Gastroesophageal sphincter (tissue), 4 donors: ENCODE results near the gene FHOD3. TPM values are rescaled to one million over a fixed set of nuclear protein-coding genes. Genes with fewer than 3 reads are reported as not detected.
A peak's percentile ranks its signal among the peaks of the same experiment; 100 is the strongest.

Source experiments
- ATAC-seq: fragments of 150-250 bp; one replicate; pipeline ENCODE4 v1.9.1; 2016; ENCODE audit warnings: mild to moderate bottlenecking, moderate library complexity
- H3K27ac ChIP-seq, 4 donors: fragments of 200-600 bp; sonication (generic) in 3 of 4; 1 replicate in 3 of 4; 2 replicates in 1 of 4; pipeline ENCODE4 v1.5.1; 2016 to 2019
- H3K27me3 ChIP-seq: fragments of 200-600 bp; sonication (generic); one replicate; pipeline ENCODE4 v1.5.1; 2019
- H3K36me3 ChIP-seq, 2 donors: fragments of 200-600 bp; sonication (generic); one replicate each; pipeline ENCODE4 v1.5.1; 2019; ENCODE audit warnings: control low read depth in 1 of 2
- H3K4me1 ChIP-seq, 3 donors: fragments of 200-600 bp; sonication (generic); 1 replicate in 2 of 3; 2 replicates in 1 of 3; pipeline ENCODE4 v1.5.1; 2016 to 2019; ENCODE audit warnings: control low read depth in 2 of 3
- H3K4me3 ChIP-seq, 2 donors: fragments of 200-600 bp; sonication (generic); one replicate each; pipeline ENCODE4 v1.5.1; 2019; ENCODE audit warnings: mild to moderate bottlenecking in 1 of 2, moderate library complexity in 1 of 2
- H3K9me3 ChIP-seq, 3 donors: fragments of 200-600 bp; sonication (generic); one replicate each; pipeline ENCODE4 v1.5.1; 2017 to 2019; ENCODE audit warnings: control low read depth in 2 of 3
- EP300 ChIP-seq: sonication (generic); formaldehyde crosslinking; IDR thresholded peaks from one replicate; pipeline ENCODE4 v1.6.1; 2017; ENCODE audit warnings: antibody characterized with exemption, mild to moderate bottlenecking
- POLR2A ChIP-seq, 2 donors: fragments of 450-650 bp; IDR thresholded peaks; one replicate each; pipeline ENCODE4 v1.6.1; 2017; ENCODE audit warnings: antibody characterized with exemption in 2 of 2, mild to moderate bottlenecking in 2 of 2, moderate library complexity in 1 of 2
- POLR2AphosphoS5 ChIP-seq: sonication (generic); formaldehyde crosslinking; IDR thresholded peaks from one replicate; pipeline ENCODE4 v1.6.1; 2017; ENCODE audit warnings: antibody characterized with exemption
- WGBS, 2 donors: methylation state at CpG; one replicate each; pipeline ENCODE4 v1.1.5; 2018; ENCODE audit warnings: low coverage in 1 of 2; 5-methylcytosine and 5-hydroxymethylcytosine counted together
- total RNA-seq, 4 donors: library from RNA; depleted of rRNA; stranded (reverse); fragments of >200 nt; gene quantifications; one replicate each; pipeline ENCODE4 v1.1.0, GENCODE V29; 2016
- TF ChIP-seq, protein P1 (sequence below), 4 experiments: fragments of 200-600 bp in 2 of 4; fragments of 450-650 bp in 2 of 4; sonication (generic) in 1 of 4; IDR thresholded peaks; one replicate each; pipeline ENCODE4 v1.5.1; 2017 to 2019; ENCODE audit warnings: antibody characterized with exemption in 4 of 4, mild to moderate bottlenecking in 2 of 4, moderate library complexity in 2 of 4

The FHOD3 gene
- total RNA-seq, 4 donors from 2014 or later: 18.4 to 36.7 (median 30.4) TPM

DNA sequence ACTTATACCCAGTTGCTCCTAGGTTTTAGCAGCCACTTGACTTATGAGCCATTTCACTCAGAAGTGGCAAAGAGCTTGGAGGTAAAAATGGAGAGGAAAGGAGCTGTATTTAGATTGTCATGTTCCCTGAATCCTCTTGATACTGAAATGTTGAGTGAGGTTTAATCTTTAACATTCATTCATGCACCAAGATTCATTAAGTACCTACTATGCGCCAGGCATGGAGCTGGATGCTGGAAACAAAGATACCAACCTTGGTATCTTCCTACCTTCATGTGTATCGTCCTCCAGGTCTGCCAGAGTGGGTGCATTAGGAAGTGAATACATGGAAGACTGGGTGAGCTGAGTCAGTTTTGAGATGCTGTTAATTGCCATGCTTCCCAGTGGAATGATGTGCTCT is 507.6 kb downstream of the FHOD3 start:
- ATAC-seq: no peak
- H3K4me1 ChIP-seq: peaks cover 0 to 6% (median 0%) of the 10 kb centered on the region in 3 donors
- H3K36me3 ChIP-seq: peaks cover 3 to 83% of the 10 kb centered on the region in 2 donors
- no peaks in the 10 kb centered on the region for H3K9me3 ChIP-seq
- no peaks in the 10 kb centered on the region for H3K27me3 ChIP-seq
- WGBS, 2 donors: 92 to 100% methylated on average over 1 to 2 of the region's 2 CpGs
- TF ChIP-seq POLR2A (IDR thresholded peaks at IDR 0.05): no peak
- TF ChIP-seq EP300: no peak
- TF ChIP-seq, protein P1, sequence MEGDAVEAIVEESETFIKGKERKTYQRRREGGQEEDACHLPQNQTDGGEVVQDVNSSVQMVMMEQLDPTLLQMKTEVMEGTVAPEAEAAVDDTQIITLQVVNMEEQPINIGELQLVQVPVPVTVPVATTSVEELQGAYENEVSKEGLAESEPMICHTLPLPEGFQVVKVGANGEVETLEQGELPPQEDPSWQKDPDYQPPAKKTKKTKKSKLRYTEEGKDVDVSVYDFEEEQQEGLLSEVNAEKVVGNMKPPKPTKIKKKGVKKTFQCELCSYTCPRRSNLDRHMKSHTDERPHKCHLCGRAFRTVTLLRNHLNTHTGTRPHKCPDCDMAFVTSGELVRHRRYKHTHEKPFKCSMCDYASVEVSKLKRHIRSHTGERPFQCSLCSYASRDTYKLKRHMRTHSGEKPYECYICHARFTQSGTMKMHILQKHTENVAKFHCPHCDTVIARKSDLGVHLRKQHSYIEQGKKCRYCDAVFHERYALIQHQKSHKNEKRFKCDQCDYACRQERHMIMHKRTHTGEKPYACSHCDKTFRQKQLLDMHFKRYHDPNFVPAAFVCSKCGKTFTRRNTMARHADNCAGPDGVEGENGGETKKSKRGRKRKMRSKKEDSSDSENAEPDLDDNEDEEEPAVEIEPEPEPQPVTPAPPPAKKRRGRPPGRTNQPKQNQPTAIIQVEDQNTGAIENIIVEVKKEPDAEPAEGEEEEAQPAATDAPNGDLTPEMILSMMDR (IDR thresholded peaks at IDR 0.05): no peak
- TF ChIP-seq POLR2AphosphoS5: no peak
- no peak overlapping the region for H3K4me3 ChIP-seq
- no peak overlapping the region for H3K27ac ChIP-seq

DNA sequence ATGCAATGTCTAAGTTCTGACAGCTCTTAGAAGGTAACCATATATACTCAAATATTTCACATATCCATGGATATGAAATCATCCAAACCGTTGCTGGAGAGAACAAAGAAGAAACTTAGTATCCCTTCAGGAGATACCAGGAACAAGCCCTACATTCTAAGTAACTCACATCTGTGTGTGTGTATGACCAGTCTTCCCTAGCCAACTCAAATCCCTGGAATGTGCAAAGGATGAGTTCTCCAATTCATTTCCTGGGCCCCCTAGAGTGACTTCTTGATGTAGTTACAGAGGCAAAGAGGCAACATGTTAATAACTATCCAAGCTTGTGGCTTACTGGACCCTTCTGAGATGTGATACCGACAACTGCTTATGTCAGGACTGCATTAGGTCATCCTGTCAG is 511.2 kb downstream of the FHOD3 start:
- TF ChIP-seq, protein P1 (IDR thresholded peaks at IDR 0.05): no peak
- TF ChIP-seq POLR2AphosphoS5: no peak
- TF ChIP-seq EP300: no peak
- TF ChIP-seq POLR2A (IDR thresholded peaks at IDR 0.05): no peak
- no peak overlapping the region for H3K4me3 ChIP-seq
- H3K27me3 ChIP-seq: no peaks in the 10 kb centered on the region
- no peak for ATAC-seq
- WGBS, 2 donors: 73 to 94% methylated on average over 1 to 2 of the region's 2 CpGs
- H3K4me1 ChIP-seq: peaks cover 0 to 27% (median 8%) of the 10 kb centered on the region in 3 donors
- no peak overlapping the region for H3K27ac ChIP-seq
- peaks cover 3 to 56% of the 10 kb centered on the region in 2 donors for H3K36me3 ChIP-seq
- H3K9me3 ChIP-seq: no peaks in the 10 kb centered on the region

- 46 to 50% methylated on average over 4 to 6 of the region's 6 CpGs for WGBS, 2 donors
- TF ChIP-seq, protein P1 (IDR thresholded peaks at IDR 0.05): peak; percentile 61 to 78 (median 72)
- TF ChIP-seq POLR2AphosphoS5: no peak
- no peak for TF ChIP-seq POLR2A (IDR thresholded peaks at IDR 0.05)
- Histone ChIP-seq H3K27me3 (no peaks in the 10 kb centered on the region), H3K27ac (no peak overlapping the region), H3K4me1 (peaks cover 0 to 30% (median 8%) of the 10 kb centered on the region in 3 donors), H3K4me3 (no peak overlapping the region), H3K9me3 (no peaks in the 10 kb centered on the region), H3K36me3 (peaks cover 3 to 56% of the 10 kb centered on the region in 2 donors)
- peak; percentile 44 for ATAC-seq
Observed at GRCh38 chr18:36809590-36810381, 512.3 kb downstream of the FHOD3 start.

GRCh38 chr18:36811430-36811829 is 513.9 kb downstream of the FHOD3 start:
- TF ChIP-seq POLR2AphosphoS5 (no peak), POLR2A (IDR thresholded peaks at IDR 0.05) (no peak), EP300 (no peak)
- TF ChIP-seq, protein P1 (IDR thresholded peaks at IDR 0.05): no peak
- H3K27ac ChIP-seq: peak overlapping the region; percentile 25 to 78 (median 61)

GRCh38 chr18:36811955-36812354 is 514.4 kb downstream of the FHOD3 start:
- ATAC-seq: peak; percentile 56
- H3K27ac ChIP-seq: peak overlapping the region; percentile 25 to 78 (median 61)
- H3K9me3 ChIP-seq: no peaks in the 10 kb centered on the region
- H3K36me3 ChIP-seq: peaks cover 0 to 55% of the 10 kb centered on the region in 2 donors
- no peaks in the 10 kb centered on the region for H3K27me3 ChIP-seq
- no peak overlapping the region for H3K4me3 ChIP-seq
- no peak for TF ChIP-seq POLR2AphosphoS5
- TF ChIP-seq, protein P1 (IDR thresholded peaks at IDR 0.05): no peak
- TF ChIP-seq POLR2A (IDR thresholded peaks at IDR 0.05): no peak
- no peak for TF ChIP-seq EP300
- H3K4me1 ChIP-seq: peaks cover 0 to 30% (median 8%) of the 10 kb centered on the region in 3 donors

More at GRCh38 chr18:36811430-36811829, 513.9 kb downstream of the FHOD3 start:
- peak; percentile 81 for ATAC-seq
- Histone ChIP-seq H3K4me3 (no peak overlapping the region), H3K4me1 (peaks cover 0 to 30% (median 8%) of the 10 kb centered on the region in 3 donors), H3K36me3 (peaks cover 0 to 55% of the 10 kb centered on the region in 2 donors), H3K27me3 (no peaks in the 10 kb centered on the region), H3K9me3 (no peaks in the 10 kb centered on the region)
- 40 to 61% methylated on average over 3 of the region's 3 CpGs for WGBS, 2 donors
